Measurements from ENCODE around the gene RHBDL2.
"Not testable (repeated sequence)": the region's sequence is repeated elsewhere in the genome, so short reads cannot be mapped to it uniquely, and the experiment has no call there.

Gene RHBDL2

DNA sequence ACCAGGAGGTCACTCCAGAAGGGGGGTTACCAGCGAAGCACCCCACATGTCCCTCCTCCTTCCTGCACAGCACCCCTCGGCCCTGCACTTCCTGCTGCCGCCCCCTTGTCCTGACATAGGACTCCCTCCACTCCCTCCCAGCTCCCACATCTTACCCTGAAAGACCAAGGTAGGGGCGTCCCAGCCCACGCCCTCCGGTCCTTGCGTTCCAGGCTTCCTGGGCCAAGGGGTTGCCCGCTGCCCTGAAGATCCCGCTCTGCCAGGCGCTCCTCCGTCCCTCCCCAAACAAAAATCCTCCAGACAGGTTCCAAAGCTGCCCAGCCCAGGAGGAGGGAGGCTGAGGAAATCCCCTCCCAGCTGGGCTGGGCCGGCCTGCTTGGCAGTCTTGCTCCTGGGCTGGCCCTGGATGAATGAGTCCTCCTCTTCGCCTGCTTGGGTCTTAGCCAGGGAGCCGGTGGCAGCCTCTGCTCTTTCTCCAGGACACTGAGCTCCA, at the start of gene RHBDL2:
Gene RHBDL2, minus strand, starts transcription at position 304 of the 493 bp plus-strand sequence. CDS start 22,618 bp downstream, outside the sequence.
- no peak for DNase-seq (ENCODE audit: low spot score)

DNA sequence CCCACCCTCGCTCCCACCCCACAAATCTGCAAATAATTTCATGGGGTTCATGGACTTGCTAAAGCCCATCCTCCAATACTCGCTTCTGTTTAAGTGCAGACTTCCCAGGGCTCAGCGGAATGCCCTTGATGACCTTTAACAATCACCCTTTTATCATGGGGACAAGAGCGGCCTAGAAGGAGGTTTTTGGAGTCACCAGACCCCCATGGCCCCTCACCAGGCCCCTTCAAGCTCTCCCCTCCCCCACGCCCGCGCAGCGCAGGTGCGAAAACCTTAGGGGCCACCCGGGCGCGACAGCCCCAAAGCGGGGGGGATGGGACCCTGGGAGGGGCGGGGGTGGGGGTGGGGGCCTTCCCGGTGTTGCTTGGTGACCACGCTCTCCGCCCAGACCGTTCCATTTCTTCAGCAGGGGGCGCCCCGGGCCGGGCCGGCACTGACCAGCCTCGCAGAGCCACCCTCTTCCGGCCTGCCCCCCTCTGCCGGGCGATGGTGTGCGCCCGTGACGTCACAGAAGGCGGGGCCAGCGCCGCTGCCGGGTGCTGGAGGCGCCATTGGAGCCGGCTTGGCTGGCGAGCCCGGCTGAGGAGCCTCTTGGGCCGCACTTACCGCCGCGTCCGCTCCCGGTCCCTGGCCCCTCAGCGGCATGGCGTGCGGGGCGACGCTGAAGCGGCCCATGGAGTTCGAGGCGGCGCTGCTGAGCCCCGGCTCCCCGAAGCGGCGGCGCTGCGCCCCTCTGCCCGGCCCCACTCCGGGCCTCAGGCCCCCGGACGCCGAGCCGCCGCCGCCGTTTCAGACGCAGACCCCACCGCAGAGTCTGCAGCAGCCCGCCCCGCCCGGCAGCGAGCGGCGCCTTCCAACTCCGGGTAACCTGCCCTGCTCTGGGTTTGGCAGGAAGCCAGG, 49.4 kb upstream of the RHBDL2 start, which contains the start of gene AKIRIN1:
Gene AKIRIN1, plus strand, starts transcription at position 539 of the 900 bp plus-strand sequence. Its CDS starts 105 bp downstream, at position 644.
- peak; percentile 97 for DNase-seq (ENCODE audit: low spot score)

GRCh38 chr1:38990386-38990737, 48.7 kb upstream of the RHBDL2 start:
- DNase-seq (ENCODE audit: low spot score), result no peak

DNA sequence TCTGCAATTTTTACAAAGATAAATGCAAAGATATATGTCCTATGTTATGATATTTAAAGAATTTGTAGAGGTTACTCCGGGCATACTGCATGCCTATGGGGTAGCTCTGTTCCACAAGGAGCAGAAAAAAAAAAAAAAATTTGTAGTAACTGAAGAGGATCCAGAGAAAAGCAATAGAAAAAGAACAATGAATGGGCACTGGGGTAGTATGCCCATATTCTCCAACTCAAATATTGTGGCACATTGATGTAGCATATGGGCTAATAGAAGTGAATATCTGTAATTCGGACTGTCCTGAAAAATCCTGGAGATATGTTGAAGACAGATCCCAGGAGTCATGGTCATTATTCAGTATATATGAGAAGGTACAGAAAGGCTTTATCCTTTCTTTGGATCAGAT, 48.3 kb upstream of the RHBDL2 start:
- DNase-seq (ENCODE audit: low spot score), result no peak

DNA sequence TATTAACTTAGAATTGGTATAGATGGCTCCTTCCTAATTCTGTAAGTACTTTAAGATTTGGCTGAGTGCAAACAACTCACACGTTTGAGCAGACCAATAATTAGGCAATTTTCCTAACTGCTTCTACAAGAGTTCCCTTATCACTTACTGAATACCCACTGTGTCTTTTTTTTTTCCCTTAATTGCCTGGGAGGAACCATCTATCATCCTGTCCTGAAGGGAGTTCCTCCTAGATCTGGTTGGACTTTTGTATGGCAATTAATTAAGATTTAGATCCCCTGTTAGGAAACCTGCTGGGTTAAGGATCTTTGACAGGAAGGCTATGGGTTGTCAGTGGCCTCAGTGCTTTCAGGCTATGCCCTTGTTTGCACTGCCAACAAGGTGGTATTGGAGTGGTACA, 37.8 kb upstream of the RHBDL2 start:
- DNase-seq (ENCODE audit: low spot score), result not testable (repeated sequence)

DNA sequence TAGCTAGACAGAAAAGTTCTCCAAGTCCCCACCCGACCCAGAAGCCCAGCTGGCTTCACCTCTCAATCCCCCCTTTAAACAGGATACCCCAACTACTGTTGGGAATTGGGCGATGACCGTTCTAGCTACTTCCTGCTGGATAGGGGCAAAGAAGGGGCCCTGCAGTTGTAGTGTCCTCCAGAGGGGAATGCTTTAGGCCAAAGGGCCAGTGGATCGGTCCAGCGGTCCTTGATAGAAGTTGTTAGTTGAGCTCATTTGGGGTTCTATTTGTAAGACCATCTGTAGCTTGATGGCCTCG, 36.6 kb upstream of the RHBDL2 start:
- not testable (repeated sequence) for DNase-seq (ENCODE audit: low spot score)

GRCh38 chr1:38977399-38978244, 36.0 kb upstream of the RHBDL2 start:
- peak; percentile 77 for DNase-seq (ENCODE audit: low spot score)

GRCh38 chr1:38973659-38974437, 32.2 kb upstream of the RHBDL2 start:
- DNase-seq (ENCODE audit: low spot score), result no peak

DNA sequence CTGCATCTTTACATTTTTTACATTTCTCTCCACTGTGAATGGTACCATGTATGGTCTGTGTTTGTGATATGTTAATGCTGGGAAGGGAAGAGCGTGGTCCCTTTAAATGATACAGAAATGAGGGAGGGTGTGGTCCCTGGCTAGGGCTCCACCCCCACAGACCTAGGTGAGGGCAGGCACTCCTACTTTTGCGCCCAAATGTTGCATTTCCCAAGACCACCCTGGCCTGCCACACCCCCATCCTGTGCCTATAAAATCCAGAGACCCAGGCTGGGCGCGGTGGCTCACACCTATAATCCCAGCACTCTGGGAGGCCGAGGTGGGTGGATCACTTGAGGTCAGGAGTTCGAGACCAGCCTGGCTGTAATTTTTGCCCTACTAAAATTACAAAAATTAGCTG, 31.5 kb upstream of the RHBDL2 start:
- DNase-seq (ENCODE audit: low spot score), result not testable (repeated sequence)

GRCh38 chr1:38964140-38964548, 22.5 kb upstream of the RHBDL2 start:
- peak; percentile 20 for DNase-seq (ENCODE audit: low spot score)

- DNase-seq (ENCODE audit: low spot score), result no peak
These were observed 20.9 kb upstream of the RHBDL2 start for GRCh38 chr1:38962560-38962959.

DNA sequence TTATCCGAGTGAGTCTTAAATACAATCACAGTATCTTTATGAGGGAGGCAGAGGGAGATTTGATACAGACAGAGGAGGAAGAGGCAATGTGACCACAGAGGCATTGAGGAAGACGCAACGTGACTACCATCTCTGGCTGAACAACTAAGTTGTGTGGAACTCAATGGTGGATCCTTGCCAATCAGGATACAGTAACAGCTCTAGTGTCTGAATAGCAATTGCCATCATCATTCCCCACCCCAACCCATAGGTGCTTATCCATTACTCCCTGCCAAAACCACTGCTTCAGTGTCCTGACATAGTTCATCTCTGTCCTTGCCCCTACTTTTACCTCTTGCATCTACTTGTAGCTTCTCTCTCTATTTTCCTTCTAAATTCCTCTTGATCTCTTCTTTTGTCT, 20.5 kb upstream of the RHBDL2 start:
- DNase-seq (ENCODE audit: low spot score), result no peak

GRCh38 chr1:38958967-38959366, 17.3 kb upstream of the RHBDL2 start:
- no peak for DNase-seq (ENCODE audit: low spot score)

GRCh38 chr1:38953433-38953860, 11.8 kb upstream of the RHBDL2 start:
- no peak for DNase-seq (ENCODE audit: low spot score)

GRCh38 chr1:38950553-38950952, 8.9 kb upstream of the RHBDL2 start:
- no peak for DNase-seq (ENCODE audit: low spot score)

- no peak for DNase-seq (ENCODE audit: low spot score)
These were observed 2.9 kb upstream of the RHBDL2 start for GRCh38 chr1:38944547-38944946.

DNA sequence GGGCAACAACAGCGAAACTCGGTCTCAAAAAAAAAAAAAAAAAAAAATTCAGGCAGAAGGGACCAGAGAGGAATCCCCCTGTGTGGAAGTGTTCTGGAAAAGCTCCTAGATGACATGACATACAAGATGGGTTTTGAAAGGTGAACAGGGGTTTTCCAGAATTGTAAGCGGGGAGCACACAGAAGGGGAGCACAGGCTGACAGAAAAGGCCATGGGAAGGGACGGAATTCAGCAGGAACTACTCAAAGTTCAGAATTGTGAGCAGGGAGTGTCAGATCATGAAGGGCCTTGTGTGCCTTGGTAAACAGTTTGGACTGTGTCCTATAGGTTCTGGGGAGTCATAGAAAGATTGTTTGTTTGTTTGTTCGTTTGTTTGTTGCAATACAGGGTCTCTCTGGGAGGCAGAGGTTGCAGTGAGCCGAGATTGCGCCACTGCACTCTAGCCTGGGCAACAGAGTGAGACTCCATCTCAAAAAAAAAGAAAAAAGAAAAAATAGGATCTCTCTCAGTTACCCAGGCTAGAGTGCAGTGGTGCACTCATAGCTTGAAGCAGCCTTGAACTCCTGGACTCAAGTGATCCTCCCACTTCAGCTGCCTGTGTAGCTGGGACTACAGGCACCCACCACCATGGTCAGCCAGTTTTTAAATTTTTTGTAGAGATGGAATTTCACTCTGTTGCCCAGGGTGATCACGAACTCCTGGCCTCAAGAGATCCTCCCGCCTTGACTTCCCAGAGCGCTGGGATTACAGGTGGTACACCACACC, 1.2 kb upstream of the RHBDL2 start:
- no peak for DNase-seq (ENCODE audit: low spot score)

DNA sequence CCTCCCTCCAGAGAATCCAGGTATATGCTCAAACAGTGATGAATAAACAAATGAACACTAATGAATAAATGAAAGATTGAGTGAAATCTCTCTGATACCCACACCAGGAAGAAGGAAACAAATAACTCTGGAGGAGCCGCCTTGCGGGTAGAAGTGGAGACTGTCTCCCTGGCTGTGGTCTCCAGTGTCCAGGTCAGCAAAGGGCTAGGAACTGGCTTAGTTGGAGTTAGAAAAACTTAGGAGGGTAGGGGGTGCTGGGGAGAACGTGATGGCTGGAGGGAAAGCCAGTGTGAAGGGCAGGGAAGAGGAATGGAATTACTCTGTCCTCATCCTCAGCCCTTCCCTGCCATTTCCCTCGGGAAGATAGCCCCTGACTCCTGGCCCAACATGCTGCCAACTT, 537 bp downstream of the RHBDL2 start:
- DNase-seq (ENCODE audit: low spot score), result no peak

DNA sequence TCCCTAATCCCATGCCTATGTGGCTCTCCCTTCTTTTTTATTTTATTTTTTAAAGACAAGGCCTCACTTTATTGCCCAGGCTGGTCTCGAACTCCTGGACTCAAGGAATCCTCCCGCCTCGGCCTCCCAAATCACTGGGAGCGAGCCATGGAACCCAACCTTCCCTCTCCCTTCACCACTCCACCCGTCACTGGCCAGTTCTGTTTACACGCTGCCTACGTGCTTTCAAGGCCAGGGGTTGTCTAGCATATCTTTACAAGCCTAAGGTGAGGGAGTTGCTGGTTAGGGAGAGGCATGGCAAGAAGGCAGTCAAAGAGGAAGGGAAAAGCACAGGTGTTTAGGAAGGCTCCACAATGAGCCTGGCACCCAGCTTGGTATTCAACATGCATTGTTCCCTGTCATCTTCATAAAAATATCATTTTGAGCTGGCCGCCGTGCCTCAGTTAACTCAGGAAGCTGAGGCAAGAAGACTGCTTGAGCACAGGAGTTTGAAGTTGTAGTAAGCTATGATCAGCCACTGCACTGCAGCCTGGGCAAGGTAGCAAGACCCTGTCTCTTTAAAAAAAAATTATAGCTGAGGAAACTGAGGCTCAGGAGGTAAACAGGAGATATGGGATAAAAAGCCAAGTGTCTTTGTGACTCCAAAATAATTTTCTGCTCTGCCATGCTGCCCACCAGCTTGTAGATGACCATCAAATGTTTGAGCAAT, 1.1 kb downstream of the RHBDL2 start:
- no peak for DNase-seq (ENCODE audit: low spot score)

DNA sequence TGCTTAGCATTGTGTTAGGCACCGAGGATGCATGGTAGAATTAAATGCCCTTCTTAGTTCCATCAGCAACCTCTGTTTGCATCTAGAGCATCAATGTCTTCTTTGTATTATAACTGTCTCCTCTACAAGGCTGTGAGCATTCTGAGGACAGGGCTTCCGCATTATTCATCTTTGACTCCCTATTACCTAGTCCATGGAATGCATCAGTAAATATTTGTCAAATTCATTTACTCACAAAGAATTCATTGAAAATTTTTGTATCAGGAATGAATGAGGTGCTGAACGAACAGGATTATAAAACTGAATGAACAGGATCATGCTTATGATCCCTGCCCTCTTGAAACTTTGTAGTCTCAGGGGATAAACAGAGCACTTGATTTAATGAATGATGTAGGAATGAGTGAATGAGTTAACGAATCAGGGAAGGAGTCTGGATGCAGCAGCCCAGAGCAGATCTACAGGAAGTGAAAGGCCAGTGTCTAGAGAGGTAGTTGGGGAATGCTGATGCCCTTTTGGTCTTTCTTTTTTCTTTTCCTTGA, 2.8 kb downstream of the RHBDL2 start:
- no peak for DNase-seq (ENCODE audit: low spot score)

Data from CD4-positive, alpha-beta T cell treated with Interleukin-2 at 100 ng/mL for 4 hours (primary cell).